Measurements from ENCODE around the gene CRB2.

The CRB2 gene

GRCh38 chr9:123336449-123336848, 19.5 kb upstream of the CRB2 start:
- peak; percentile 56 for DNase-seq (ENCODE audit: low read depth)
- H3K4me3 ChIP-seq (ENCODE audit: low read length): no peak overlapping the region
- TF ChIP-seq CTCF (conservative IDR thresholded peaks at IDR 0.05; ENCODE audit: low read depth, low read length): no peak

- DNase-seq (ENCODE audit: low read depth): no peak
- no peak overlapping the region for H3K4me3 ChIP-seq (ENCODE audit: low read length)
- TF ChIP-seq CTCF (conservative IDR thresholded peaks at IDR 0.05; ENCODE audit: low read depth, low read length): no peak
Measured at GRCh38 chr9:123336959-123337358, 19.0 kb upstream of the CRB2 start.

GRCh38 chr9:123337971-123338370, 18.0 kb upstream of the CRB2 start:
- no peak overlapping the region for H3K4me3 ChIP-seq (ENCODE audit: low read length)
- TF ChIP-seq CTCF (conservative IDR thresholded peaks at IDR 0.05; ENCODE audit: low read depth, low read length): no peak
- no peak for DNase-seq (ENCODE audit: low read depth)

- H3K4me3 ChIP-seq (ENCODE audit: low read length): no peak overlapping the region
- TF ChIP-seq CTCF (conservative IDR thresholded peaks at IDR 0.05; ENCODE audit: low read depth, low read length): no peak
Measured at GRCh38 chr9:123338710-123339665, 17.0 kb upstream of the CRB2 start.

GRCh38 chr9:123339666-123340510, 16.1 kb upstream of the CRB2 start:
- peak; percentile 85 for DNase-seq (ENCODE audit: low read depth)
- no peak overlapping the region for H3K4me3 ChIP-seq (ENCODE audit: low read length)

More at GRCh38 chr9:123338710-123339665, 17.0 kb upstream of the CRB2 start:
- no peak for DNase-seq (ENCODE audit: low read depth)

GRCh38 chr9:123341816-123342215, 14.2 kb upstream of the CRB2 start:
- DNase-seq (ENCODE audit: low read depth): no peak
- TF ChIP-seq CTCF (conservative IDR thresholded peaks at IDR 0.05; ENCODE audit: low read depth, low read length): no peak
- no peak overlapping the region for H3K4me3 ChIP-seq (ENCODE audit: low read length)

More at GRCh38 chr9:123339666-123340510, 16.1 kb upstream of the CRB2 start:
- TF ChIP-seq CTCF (conservative IDR thresholded peaks at IDR 0.05; ENCODE audit: low read depth, low read length): no peak

Data from retinal pigment epithelial cell (primary cell).